Activated CD8-positive, alpha-beta memory T cell treated with anti-CD3 and anti-CD28 coated beads, Interleukin-2, amount 50 U/mL, for 4 hours (primary cell): Measurements from ENCODE around the gene FBXL12.
A peak's percentile ranks its signal among the peaks of the same experiment; 100 is the strongest.
"Not testable (repeated sequence)": the region's sequence is repeated elsewhere in the genome, so short reads cannot be mapped to it uniquely, and the experiment has no call there.

ENCODE experiments used
- DNase-seq: peaks from one replicate; pipeline ENCODE4 v3.0.0-alpha.2; 2020

FBXL12 gene

GRCh38 chr19:9791552-9792205 is 27.2 kb downstream of the FBXL12 start:
- peak; percentile 96 for DNase-seq

DNA sequence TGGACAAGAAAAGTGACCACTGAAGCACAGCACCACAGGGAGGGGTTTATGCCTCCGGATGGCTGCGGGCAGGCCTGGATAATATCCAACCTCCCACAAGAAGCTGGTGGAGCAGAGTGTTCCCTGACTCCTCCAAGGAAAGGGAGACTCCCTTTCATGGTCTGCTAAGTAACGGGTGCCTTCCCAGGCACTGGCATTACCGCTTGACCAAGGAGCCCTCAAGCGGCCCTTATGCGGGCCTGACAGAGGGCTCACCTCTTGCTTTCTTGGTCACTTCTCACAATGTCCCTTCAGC is 27.9 kb downstream of the FBXL12 start:
- DNase-seq: not testable (repeated sequence)

GRCh38 chr19:9789579-9789978 is 29.3 kb downstream of the FBXL12 start:
- DNase-seq: not testable (repeated sequence)

DNA sequence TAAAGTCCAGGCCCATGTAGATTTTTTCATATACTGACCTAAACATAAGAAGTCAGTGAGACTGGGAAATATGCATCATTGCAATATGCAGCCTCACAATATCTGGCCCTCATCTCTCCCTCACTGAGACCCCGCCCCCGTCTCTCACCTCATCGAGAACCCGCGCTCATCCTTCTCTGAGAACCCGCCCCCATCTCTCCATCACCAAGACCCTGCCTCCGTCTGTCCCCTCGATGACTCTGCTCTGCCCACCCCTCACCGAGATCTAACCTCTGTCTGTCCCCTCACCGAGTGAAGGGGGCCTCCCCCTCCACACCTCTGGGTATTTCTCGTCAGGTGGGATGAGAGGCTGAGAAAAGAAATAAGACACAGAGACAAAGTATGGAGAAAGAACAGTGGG is 29.8 kb downstream of the FBXL12 start:
- no peak for DNase-seq

DNA sequence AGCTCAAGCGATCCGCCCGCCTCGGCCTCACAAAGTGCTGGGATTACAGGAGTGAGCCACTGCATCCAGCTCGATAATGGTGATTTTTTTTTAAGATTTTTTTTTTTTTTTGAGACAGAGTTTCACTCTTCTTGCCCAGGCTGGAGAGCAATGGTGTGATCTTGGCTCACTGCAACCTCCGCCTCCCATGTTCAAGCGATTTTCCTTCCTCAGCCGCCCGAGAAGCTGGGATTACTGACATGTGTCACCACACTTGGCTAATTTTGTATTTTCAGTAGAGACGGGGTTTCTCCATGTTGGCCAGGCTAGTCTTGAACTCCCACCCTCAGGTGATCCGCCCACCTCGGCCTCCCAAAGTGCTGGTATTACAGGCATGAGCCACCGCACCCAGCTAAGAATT is 30.3 kb downstream of the FBXL12 start:
- DNase-seq: not testable (repeated sequence)

GRCh38 chr19:9786819-9787218 is 32.1 kb downstream of the FBXL12 start:
- no peak for DNase-seq

DNA sequence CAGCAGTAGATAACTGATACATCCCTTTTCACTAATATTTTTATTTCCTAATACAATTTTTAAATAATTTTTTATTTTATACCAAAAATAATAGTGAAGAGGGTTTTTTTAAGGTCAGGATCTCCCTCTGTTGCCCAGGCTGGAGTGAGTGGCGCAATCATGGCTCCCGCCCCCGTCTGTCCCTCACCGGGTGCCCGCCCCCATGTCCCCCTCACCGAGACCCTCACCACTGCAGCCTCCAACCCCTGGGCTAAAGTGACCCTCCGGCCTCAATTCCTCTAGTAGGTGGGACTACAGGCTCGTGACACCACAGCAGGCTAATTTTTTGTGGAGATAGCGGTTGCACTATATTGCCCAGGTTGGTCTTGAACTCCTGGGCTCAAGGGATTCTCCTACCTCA is 32.5 kb downstream of the FBXL12 start:
- DNase-seq: no peak

GRCh38 chr19:9785367-9786331 is 33.2 kb downstream of the FBXL12 start:
- DNase-seq: peak; percentile 97

DNA sequence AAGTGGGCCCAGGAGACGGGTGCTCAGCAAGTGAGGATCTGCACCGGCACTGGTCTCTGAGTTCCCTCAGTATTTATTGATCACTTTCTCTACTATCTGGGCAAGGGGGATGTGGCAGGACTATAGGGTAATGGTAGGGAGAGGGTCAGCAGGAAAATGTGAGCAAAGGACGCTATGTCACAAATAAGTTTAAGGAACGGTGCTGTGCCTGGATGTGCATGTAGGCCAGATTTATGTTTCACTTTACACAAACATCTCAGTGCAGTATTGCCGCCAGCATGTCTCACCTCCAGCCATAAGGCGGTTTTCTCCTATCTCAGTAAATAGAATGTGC is 34.7 kb downstream of the FBXL12 start:
- not testable (repeated sequence) for DNase-seq

GRCh38 chr19:9782338-9782737 is 36.5 kb downstream of the FBXL12 start:
- DNase-seq: no peak

DNA sequence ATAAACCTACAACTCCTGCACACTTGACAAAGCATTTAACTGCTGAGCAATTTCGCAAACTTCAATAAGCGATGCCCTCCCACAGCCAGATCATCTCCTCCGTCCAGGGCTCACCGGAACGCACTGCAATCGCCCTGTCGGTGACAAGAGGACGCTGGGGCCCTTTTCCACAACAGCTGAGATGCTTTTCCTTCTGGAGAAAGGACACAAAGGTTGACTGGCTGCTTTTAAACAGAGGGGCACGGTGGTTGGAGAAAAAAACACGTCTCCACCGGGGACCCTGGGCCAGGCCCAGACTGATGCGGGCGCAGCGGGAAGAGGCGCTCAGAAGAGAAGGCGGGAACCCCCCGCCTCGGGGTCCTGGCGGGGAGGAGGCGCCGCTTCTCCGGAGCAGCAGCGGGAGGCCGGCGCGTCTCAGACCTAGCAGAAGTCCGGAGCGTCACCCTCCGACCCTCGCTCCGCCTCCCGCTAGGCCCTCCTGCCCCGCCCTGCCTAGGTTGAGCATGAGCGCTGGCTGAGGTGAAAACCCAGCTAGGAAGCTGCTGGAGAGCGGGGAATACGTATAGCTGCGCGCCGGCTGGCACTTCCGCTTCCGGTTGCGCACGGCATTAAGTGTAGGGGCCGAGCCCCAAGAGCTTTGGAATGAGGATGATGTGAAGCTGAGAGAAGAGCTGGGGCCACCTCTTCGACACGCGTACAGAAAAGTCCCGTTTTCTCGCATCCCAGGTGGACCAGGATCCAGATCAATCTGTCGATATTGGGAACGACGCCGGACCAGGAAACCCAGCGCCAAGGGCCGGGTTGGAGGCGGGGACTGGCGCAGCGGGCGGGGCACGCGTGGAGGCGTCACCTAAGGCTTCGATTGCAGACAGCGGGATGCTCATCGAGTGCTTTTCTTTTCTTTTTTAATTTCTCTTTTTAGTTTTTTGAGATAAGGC is 50.4 kb downstream of the FBXL12 start, which contains the start of gene ZNF846:
TSS of gene ZNF846 (minus strand) at position 564 of the 938 bp plus-strand sequence. CDS start 3,788 bp downstream, outside the sequence.
- DNase-seq: peak; percentile 93
